Measurements from ENCODE around the gene GPR158. TPM values are rescaled to one million over a fixed set of nuclear protein-coding genes. Genes with fewer than 3 reads are reported as not detected.

GPR158 gene
- total RNA-seq, 1 experiment from 2014 or later, result 2.9 TPM

- TF ChIP-seq CEBPB (IDR thresholded peaks at IDR 0.05; ENCODE audit: low read depth) (no peak), SRF (IDR thresholded peaks at IDR 0.05; ENCODE audit: low read depth) (no peak), CTCF (IDR thresholded peaks at IDR 0.05 in 2 of 3, conservative IDR thresholded peaks at IDR 0.05 in 1 of 3; ENCODE audit: borderline replicate concordance in 1 of 3, insufficient read depth in 1 of 3, low read depth in 2 of 3, low read length in 2 of 3) (no peak)
- Histone ChIP-seq H3K9me3 (ENCODE audit: control insufficient read depth in 1 of 2, insufficient read depth in 1 of 2, low read depth in 1 of 2, low read length in 2 of 2) (no peaks in the 10 kb centered on the region), H3K4me3 (replicated peaks in 1 of 2; ENCODE audit: low read depth in 1 of 2, low read length in 2 of 2) (no peak overlapping the region), H3K27ac (ENCODE audit: low read depth, low read length) (no peak overlapping the region), H3K36me3 (ENCODE audit: control insufficient read depth in 1 of 2, insufficient read depth in 2 of 2, low read length in 2 of 2) (no peaks in the 10 kb centered on the region), H3K9ac (ENCODE audit: low read length) (no peak overlapping the region), H3K4me2 (ENCODE audit: low read length) (no peak overlapping the region), H3K27me3 (ENCODE audit: insufficient read depth, low read length) (peaks cover 3% of the 10 kb centered on the region; the same call in 1 of the 2 replicates), H4K20me1 (ENCODE audit: insufficient read depth) (no peaks in the 10 kb centered on the region), H2AFZ (ENCODE audit: low read depth, low read length, poor library complexity, severe bottlenecking) (no peak overlapping the region), H3K79me2 (ENCODE audit: insufficient read depth, low read length) (no peaks in the 10 kb centered on the region), H3K9me2 (ENCODE audit: insufficient read depth) (no peaks in the 10 kb centered on the region), H3K4me1 (ENCODE audit: control insufficient read depth in 1 of 2, insufficient read depth in 2 of 2, low read length in 2 of 2) (no peaks in the 10 kb centered on the region)
- BruUV-seq (replicated peaks), result no TSS peak
- ATAC-seq, result no peak
- RAD21 ChIA-PET (ENCODE audit: low non-redundant PET in 1 of 2, low total read pairs in 2 of 2, uncharacterized antibody in 2 of 2, unreplicated experiment in 2 of 2), result no interaction called here
- POLR2A ChIA-PET, result no interaction called here
- CTCF ChIA-PET, result no interaction called here
- intact Hi-C loops (cut with micrococcal nuclease), result no loop called here
- DNase-seq (ENCODE audit: low read depth, low spot score), result no peak
Measured at GRCh38 chr10:25651534-25651933, 476.7 kb downstream of the GPR158 start.

Other genes with a start within 250 kb of the GPR158 start
- not detected for gene PRTFDC1, start 222.4 kb upstream of the GPR158 start, total RNA-seq (2021; ENCODE audit: unreplicated experiment)
- gene ENKUR, start 158.8 kb upstream of the GPR158 start, total RNA-seq (2021; ENCODE audit: unreplicated experiment), result 0.32 TPM
- gene THNSL1, start 158.4 kb upstream of the GPR158 start, total RNA-seq (2021; ENCODE audit: unreplicated experiment), result 7.7 TPM